Measurements from ENCODE around the gene IGFALS.

Gene IGFALS

DNA sequence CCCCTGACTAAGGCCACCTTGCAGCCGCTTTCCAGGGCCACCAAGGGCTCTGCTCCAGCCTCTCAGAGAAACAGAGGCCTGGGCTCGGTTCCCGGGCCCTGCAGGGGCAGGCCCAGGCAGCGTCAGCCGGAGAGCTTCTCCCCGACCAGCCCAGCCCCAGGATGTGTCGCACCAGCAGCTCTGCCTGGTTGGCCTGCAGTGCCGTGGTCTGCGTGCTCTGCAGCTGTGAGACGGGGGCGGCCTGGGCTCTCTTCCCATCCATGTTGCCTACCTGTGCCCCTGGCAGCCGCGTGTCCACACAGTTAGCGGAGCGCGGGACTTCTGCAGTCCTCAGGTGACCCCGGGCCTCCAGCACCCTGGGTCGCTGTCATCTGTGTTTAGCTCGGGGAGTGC, 4.8 kb downstream of the IGFALS start:
- TF ChIP-seq CTCF (IDR thresholded peaks at IDR 0.05; ENCODE audit: low read depth, low read length, missing control alignments) = no peak
- no peak overlapping the region for H3K4me3 ChIP-seq (ENCODE audit: low read depth, low read length)
- no peak for DNase-seq (ENCODE audit: low read depth)

GRCh38 chr16:1788095-1788707, 5.3 kb downstream of the IGFALS start:
- DNase-seq (ENCODE audit: low read depth) = no peak
- no peak overlapping the region for H3K4me3 ChIP-seq (ENCODE audit: low read depth, low read length)
- no peak for TF ChIP-seq CTCF (IDR thresholded peaks at IDR 0.05; ENCODE audit: low read depth, low read length, missing control alignments)

- DNase-seq (ENCODE audit: low read depth) = no peak
- no peak for TF ChIP-seq CTCF (IDR thresholded peaks at IDR 0.05; ENCODE audit: low read depth, low read length, missing control alignments)
- no peak overlapping the region for H3K4me3 ChIP-seq (ENCODE audit: low read depth, low read length)
Measured at GRCh38 chr16:1787322-1788094, 6.0 kb downstream of the IGFALS start.

DNA sequence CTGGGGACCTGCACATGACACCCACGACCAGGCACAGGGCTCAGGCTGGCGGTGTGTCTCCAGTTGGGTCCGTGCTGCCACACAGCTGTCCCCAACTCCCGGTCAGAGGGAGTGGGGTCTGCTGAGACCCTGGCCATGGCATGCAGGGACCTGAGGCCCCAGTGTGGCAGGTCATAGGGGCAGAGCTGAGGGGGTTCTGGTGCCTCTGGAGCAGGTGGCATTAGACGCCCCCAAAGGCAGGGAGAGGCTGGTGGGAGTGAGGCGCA, 6.5 kb downstream of the IGFALS start:
- no peak overlapping the region for H3K4me3 ChIP-seq (ENCODE audit: low read depth, low read length)
- no peak for DNase-seq (ENCODE audit: low read depth)
- TF ChIP-seq CTCF (IDR thresholded peaks at IDR 0.05; ENCODE audit: low read depth, low read length, missing control alignments) = no peak

DNA sequence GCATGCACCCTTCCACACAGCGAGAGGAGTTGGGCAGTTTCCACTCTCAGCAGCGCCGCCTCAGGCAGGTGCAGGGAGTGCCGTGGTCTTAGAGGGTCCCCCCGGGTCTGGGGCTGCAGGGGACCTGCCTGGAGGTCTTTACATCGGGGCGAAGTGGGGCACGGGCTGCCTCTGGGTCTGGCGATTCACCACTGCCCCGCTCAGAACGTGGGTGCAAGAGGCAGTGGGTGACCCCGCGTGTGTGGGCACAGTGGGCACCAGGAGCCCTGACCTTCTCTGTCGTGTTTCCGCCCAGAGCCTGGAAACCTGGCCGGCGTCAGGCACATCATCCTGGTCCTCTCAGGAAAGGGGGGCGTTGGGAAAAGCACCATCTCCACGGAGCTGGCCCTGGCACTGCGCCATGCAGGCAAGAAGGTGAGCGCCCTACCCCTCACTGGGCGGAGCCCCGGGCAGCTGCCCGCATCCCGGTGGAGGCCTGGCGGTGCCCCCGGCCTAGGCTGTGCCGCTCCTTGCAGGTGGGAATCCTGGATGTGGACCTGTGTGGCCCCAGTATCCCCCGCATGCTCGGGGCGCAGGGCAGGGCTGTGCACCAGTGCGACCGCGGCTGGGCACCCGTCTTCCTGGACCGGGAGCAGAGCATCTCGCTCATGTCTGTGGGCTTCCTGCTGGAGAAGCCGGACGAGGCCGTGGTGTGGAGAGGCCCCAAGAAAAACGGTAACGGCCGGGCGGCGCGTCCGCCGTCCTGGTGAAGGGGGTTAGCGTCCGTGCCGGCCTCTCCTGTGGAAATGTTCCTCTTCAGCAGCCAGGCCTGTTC, 7.1 kb downstream of the IGFALS start:
- TF ChIP-seq CTCF (IDR thresholded peaks at IDR 0.05; ENCODE audit: low read depth, low read length, missing control alignments) = no peak
- no peak for DNase-seq (ENCODE audit: low read depth)
- no peak overlapping the region for H3K4me3 ChIP-seq (ENCODE audit: low read depth, low read length)

- DNase-seq (ENCODE audit: low read depth) = no peak
- TF ChIP-seq CTCF (IDR thresholded peaks at IDR 0.05; ENCODE audit: low read depth, low read length, missing control alignments) = no peak
- H3K4me3 ChIP-seq (ENCODE audit: low read depth, low read length) = no peak overlapping the region
Measured at GRCh38 chr16:1785846-1786170, 7.7 kb downstream of the IGFALS start.
